ENCODE data around the gene LMBR1.

DNA sequence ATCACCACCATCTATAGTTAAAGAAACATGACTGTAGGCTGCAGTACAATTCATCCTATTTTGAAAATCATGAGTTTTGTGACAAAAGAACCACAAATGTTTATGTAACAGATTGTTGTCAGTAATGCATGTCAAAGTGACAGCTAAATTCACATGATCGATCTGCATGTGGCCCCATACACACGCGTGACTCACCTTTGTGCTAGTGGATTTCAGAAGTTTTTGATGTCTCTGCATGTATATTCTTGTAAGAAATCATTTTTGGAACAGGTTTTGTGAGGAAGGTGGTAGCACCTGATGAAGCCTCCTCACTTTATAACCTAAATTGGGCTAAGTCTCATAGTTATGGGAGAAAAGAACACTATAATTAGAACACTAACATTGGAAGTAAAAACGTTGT, 235.3 kb downstream of the LMBR1 start:
- TF ChIP-seq, protein P1, sequence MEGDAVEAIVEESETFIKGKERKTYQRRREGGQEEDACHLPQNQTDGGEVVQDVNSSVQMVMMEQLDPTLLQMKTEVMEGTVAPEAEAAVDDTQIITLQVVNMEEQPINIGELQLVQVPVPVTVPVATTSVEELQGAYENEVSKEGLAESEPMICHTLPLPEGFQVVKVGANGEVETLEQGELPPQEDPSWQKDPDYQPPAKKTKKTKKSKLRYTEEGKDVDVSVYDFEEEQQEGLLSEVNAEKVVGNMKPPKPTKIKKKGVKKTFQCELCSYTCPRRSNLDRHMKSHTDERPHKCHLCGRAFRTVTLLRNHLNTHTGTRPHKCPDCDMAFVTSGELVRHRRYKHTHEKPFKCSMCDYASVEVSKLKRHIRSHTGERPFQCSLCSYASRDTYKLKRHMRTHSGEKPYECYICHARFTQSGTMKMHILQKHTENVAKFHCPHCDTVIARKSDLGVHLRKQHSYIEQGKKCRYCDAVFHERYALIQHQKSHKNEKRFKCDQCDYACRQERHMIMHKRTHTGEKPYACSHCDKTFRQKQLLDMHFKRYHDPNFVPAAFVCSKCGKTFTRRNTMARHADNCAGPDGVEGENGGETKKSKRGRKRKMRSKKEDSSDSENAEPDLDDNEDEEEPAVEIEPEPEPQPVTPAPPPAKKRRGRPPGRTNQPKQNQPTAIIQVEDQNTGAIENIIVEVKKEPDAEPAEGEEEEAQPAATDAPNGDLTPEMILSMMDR (IDR thresholded peaks at IDR 0.05) = no peak
- TF ChIP-seq POLR2A (IDR thresholded peaks at IDR 0.05) = no peak

Measured in testis (tissue), 2 donors.